Fibroblast of peridontal ligament (primary cell): ENCODE measurements around the gene PCED1B.
A peak's percentile ranks its signal among the peaks of the same experiment; 100 is the strongest.
"Not testable (repeated sequence)": the region's sequence is repeated elsewhere in the genome, so short reads cannot be mapped to it uniquely, and the experiment has no call there.

ENCODE experiments used
- DNase-seq: peaks from one replicate; pipeline ENCODE4 v3.0.0-alpha.2; 2010; ENCODE audit errors: extremely low read depth

Gene PCED1B

DNA sequence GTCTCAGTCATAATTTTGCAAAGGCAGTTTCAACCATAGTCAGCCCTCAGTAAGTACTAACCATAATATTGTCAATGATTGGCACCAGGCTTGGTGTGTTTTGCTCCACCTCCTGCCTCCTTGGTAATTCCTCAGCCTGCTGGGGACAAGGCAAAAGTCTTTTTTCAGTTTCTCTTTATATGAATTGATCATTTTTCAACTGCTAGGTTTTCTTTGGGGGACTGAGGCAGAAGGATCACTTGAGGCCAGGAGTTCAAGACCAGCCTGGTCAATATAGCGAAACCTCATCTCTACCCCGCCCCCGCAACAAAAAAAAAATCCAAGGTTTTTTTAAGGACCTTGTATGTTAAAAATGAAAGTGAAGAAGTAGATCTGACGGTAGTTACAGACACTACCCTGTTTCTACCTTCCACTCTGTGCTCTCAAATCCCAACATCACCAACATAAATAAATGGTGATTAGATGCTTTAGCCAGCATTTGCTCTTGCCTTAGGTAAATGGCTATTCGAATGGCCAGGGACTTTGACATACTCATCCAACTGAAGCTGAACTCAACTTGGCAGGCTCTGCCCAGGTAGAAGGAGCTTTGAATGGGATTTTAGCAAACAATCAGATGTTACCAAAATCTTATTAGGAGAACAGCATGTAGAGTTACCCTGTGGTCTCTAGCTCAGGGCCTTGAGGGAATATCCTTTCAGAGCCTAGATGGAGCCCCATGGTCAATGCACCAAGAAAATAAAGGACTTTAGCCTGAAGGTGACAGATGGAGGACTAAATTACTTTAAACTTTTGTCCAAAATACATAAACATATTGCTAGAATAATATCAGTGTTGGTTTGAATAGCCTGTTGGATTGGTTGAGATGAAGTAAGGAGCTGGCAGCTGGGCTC, 127.3 kb downstream of the PCED1B start:
- DNase-seq, result no peak

DNA sequence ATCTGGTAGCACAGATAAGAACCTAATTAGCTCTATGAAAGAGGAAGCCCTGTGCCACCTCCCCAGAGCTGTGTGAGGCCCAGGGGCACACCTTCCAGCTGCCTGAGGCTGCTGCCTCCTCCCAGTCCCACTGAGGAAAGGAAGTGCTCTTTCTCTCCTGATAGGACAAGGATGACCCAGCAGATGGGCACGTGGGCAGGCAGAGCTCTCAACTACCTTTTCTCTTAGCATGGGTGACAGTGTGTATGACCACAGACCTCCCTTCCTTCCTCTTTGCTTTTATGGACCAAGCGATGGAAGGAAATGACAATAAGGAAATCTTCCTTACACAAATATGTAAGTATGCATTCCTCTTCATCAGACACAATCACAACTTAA, 127.9 kb downstream of the PCED1B start:
- no peak for DNase-seq

DNA sequence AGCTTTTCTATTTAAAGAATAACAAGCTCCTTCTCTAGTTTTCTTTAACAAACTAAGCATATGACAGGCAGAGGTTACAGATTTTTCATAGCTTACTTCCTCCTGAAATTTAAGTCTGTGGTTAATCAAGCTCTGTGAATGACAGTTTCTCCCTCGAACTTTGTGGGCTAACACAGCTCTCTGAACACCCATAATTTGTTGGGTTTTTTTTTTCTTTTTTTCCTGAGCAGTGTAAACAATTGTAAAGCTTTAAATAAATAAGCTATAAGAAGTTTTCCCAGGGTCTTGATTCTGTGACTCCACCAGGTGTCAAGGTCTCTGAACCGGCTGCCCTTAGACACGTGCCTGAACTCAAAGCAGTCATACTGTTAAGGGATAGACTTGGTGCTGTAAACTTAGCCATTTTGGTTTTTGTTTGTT, 128.4 kb downstream of the PCED1B start:
- no peak for DNase-seq

DNA sequence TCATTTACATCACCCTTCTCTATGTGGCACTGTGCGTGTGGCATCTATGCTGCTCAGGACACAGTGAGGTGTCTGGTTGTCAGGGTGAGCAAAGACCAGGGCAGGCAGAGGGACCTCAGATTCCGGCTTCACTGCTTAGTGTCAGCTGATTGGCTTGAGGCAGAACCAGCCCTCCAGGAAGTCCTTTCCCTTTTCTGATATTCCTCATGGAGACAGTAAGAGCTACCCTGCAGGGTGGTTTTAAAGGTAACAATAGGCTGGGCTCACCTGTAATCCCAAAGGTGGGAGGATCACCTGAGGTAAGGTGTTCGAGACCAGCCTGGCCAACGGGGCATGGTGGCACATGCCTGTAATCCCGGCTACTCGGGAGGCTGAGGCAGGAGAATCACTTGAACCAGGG, 129.6 kb downstream of the PCED1B start:
- DNase-seq, result no peak

DNA sequence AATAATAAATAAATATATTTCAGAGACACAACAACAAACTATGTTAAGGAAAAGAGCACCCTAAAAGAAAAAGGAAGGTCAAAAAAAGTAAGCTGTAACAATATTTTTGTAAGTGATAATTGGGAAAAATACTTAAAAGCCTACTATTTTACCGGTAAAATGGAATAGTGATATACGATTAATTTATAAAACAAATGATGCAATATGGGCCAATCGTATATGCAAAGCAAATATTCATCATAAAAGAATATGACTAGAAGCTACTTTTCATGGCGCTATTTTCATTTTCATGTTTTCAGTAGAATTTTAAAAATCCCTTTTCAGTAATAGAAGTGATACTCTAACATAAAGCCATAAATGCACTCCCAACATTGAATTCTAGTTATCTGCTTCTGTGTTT, 131.4 kb downstream of the PCED1B start:
- no peak for DNase-seq

DNA sequence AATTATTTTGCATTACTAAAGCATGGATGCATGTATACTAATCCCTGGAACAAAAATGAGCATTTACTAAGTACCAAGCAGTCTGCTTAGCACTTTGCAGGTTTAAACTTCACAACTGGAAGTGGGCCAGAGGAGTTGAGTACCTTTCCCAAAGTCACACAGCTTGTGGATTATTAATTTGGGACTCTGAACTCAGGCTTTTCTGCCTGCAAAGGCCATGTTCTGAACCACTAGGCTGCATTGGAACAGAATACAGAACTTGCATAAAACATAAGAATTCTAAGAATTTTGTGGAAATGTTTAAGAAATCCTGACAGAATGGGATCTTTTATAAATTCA, 133.2 kb downstream of the PCED1B start:
- no peak for DNase-seq

DNA sequence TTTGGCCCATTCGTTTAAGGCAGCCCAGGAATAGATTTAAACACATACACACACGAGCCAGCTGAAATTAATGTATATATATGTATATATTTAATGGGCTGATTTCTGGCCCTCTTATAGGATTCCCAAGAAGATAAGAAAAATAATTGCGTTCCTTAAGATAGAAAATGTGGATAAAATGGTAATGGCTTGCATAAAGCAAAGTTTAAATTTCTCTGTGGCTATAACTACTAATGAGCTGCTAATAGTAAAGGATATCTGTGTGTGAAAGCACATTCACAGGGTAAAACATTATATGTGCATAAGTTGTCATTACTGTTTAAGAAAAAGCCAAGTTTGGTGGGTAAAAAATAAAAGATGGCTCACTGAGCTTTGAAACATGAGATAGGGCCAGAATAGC, 134.0 kb downstream of the PCED1B start:
- DNase-seq, result no peak

DNA sequence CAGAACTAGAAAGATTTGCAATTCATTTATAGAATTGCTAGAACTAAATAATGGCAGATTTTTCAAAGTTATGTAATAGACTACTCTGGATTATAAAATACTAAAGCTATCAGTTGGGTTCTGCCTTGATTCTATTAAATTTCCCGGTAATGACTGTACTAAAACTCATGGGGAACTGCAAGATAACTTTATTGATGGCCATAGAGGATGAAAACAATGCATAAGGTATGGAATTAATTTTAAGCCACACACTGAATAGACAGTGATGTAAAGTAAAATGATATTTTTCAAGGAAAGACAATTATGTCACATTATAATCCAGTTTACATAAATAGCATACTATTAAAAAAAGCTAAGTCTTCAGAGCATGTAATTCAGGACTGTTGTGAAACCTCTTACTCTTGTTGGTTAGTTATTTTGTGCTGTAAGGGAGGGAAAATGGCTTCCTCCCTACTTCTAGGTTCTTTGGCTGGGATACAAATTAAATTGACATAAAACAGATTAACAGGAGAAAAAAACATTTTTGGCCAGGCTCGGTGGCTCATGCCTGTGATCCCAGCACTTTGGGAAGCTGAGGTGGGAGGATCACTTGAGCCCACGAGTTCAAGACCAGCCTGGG, 134.7 kb downstream of the PCED1B start:
- no peak for DNase-seq

DNA sequence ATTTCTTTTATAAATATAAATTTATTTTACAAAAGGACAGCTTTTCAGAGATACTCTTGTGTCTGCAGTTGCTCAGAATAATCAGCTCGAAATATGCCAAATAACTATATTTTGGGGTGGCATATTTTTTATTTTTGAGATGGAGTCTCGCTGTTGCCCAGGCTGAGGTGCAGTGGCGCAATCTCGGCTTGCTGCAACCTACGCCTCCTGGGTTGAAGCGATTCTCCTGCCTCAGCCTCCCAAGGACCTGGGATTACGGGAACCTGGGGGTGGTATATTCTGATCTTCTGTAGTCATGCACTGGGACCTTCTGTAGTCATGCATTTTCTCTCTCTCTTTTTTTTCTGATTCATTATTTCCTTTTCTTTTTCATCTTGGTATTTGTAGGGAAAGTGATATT, 135.3 kb downstream of the PCED1B start:
- no peak for DNase-seq

DNA sequence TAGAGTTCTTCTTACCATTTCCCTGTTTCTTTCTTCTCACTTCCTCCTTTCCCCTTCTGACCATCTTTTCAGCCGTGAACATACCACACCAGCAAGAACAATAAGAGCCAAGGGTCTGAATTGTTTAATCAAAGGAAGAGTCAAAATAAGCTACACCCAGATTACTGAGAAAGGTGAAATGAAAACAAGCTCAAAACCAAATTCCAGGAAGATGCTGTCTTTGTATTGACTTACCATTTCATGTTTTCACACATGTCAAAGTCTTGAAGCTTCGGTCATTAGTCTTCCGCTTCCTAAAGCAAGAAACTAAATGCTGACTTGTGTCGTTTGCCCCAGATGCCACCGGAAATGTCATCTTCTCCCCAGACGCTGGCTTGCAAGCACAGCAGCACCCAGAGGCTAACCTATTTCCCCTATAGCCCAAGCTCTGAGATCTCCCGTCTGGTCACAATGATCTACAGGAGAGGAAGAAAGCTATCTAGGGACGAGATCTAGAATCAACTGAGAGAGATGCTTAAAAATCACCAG, 136.8 kb downstream of the PCED1B start:
- DNase-seq, result no peak

DNA sequence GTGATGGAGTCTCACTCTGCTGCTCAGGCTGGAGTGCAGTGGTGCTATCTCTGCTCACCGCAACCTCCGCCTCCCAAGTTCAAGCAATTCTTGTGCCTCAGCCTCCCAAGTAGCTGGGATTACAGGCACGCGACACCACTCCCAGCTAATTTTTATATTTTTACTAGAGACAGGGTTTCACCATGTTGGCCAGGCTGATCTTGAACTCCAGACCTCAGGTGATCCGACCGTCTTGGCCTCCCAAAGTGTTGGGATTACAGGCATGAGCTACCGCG, 138.1 kb downstream of the PCED1B start:
- not testable (repeated sequence) for DNase-seq

DNA sequence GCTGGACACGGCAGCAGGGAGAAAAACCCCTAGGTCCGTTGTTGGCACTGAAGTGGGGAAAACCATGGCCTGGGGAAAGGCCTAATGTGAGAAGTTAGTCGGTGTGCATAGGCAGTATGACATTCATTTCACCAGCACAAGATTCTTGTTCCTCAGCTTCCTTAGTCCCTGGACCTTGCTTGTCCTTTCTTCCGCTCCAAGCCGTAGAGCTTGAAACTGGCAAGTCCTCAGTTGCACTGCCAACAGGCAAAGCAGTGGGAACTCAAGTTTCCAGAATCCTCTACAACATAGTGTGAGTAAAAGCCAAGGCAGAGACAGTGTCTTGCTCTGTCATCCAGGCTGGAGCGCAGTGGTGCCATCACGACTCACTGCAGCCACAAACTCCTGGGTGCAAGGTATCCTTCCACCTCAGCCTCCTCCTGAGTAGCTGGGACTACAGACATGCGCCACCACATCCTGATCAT, 138.8 kb downstream of the PCED1B start:
- DNase-seq, result no peak

DNA sequence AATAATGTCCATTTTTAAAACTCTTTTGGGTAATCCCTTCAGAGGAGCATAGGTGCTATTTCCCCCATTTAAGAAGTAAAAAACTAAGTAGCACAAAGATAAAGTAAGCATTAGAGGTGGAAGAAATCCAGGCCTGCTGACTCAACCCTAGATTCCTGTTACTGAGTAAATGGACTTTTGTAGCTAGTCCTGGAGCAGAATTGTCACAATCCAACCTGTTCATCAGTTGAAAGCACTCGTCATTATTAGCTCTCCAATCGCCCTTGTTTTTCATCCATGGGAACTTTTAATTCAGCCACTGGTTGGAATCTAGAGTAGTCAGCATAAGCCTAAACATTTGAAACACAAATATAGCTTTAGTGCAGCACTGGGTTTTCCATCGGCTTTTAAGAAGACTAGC, 139.8 kb downstream of the PCED1B start:
- peak; percentile 45 for DNase-seq

DNA sequence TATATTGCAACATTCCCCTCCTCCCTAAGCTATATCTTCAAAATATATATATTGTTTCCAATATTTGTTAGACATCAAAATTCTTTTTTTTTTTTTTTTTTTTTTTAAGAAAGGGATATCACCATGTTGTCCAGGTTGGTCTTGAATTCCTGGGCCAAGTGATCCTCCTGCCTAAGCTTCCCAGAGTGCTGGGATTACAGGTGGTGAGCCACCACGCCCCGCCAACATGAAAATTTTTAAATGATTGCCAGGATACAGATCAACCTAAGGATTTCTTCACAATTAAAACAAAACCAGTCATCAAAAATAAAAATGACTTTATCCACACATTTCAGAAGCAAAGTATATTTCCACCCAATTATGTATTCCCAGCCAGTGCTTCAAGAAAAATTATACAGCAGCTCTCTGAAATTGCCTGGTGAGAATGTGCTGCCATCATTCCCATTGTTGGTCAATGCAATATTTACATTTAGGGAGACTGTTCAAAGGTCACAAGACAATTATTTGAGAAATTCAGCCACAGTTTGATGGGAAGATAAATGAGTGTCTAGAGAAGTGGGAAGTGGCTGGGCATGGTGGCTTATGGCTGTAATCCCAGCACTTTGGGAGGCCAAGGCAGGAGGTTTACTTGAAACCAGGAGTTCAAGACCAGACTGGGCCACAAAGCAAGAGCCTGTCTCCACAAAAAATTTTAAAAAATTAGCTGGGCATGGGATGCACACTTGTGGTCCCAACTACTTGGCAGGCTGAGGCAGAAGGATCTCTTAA, 142.0 kb downstream of the PCED1B start:
- no peak for DNase-seq

DNA sequence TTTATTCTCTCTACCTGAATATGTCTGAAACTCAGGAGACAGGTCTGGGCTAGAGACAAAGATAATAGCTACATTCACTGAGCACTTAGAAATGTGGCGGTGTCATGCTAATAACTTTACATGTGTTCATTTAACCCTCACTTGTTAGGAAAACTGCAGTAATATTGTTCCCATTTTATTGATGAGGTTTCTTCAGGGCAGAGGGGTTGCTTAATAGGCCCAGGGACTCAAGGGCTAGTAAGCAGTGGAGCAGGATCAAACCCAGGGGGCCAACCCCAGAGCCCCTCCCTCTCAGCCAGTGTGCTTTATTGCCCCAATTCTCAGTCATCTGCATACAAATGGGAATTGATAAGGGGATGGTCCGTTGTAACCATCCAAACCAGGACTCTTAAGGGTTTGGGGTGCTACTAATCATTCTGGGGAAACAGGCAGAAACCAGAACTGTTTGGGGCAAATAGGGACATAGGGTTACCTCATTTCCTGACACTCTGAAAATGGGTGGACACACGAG, 143.2 kb downstream of the PCED1B start:
- DNase-seq, result no peak

DNA sequence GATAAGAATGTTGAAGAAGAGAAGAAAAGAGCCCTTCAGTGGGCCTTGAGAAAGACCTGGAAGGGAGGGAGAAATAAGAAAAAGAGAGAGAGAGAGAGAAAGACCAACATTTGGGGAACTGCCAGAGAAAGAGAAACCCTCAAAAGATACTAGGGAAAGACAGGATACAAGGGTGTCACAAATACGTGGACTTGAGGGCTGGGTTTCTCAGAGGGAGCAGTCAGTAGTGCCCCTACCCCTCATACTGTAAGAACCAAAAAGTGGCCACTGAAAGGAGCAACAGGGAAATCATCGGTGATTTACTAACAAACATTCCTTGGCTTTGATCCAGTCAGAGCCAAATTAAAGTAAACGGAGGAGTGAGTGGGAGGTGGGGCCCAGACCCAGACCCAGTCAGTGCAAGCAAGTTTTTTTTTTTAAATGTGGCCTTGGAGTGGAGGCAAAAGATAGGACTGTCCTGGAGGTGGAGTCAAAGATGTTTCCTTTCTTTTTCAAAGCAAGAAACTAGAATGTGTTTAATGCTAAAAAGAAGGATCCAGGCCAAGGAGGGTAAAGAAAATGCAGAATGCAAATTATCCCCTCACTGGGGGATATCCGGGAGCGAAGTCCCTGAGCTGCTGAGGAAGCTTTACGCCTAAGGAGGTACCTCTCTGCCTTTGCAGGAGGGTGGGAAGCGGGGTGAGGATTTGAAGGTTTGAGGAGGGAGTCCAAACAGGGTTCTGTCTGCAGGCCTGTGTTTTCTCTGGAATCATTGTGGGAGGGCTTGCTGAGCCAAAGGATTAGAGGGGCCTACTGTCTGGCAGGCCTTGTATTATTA, 143.8 kb downstream of the PCED1B start:
- no peak for DNase-seq

DNA sequence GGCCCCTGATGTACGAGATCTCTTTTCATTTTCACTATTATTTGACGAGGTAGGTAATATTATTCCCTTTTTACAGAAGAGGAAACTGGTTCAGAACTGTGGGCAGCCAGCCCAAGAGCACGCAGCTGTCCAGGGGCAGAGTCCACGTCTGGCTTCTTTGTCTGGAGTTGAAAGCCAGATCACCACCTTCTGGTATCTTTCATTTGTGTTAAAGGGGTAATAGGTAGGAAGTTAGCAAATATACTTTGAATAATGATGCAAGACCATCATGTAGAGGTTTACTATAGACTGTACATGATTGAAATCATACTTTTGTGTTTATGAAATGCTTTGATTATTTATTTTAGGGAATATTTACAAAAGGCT, 144.4 kb downstream of the PCED1B start:
- no peak for DNase-seq

DNA sequence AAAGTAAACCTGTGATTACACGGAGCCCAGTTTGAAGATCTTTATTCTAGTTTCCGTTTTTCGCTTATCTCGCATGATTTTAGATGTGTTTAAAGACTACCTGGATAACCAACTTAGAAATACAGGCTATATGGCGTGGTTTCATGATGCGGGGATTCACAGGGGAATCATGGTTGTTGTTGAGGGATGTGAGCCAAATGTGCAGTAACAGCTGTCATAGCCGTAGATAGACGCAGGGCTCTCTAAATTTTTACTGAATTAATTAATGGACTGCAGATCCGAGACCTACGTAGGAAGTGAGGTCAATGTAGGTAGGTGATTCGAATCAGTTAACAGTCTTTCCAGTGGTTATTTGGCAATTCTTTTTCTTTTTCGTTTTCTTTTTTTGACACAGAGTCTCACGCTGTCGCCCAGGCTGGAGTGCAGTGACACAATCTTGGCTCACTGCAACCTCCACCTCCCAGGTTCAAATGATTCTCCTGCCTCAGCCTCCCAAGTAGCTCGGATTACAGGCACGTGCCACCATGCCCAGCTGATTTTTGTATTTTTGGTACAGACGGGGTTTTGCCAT, 145.2 kb downstream of the PCED1B start:
- no peak for DNase-seq

DNA sequence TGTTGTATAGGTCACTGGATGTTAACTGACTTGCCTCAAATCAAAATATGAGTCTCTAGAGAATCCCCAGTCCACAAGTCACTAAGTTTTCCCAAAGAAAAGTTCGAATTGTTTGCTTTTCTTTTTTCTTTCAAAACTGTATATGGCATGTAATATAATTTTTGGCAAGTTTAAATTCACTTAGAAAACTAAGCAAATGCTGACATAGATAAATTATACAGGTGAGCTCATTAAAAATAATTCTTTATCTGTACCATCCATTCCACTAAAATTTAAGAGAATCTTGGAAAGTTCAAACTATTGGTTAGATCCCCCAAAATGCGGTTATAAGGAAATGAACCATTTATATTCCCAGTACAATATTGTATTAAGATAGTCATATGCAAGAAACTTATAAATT, 145.9 kb downstream of the PCED1B start:
- DNase-seq, result no peak

DNA sequence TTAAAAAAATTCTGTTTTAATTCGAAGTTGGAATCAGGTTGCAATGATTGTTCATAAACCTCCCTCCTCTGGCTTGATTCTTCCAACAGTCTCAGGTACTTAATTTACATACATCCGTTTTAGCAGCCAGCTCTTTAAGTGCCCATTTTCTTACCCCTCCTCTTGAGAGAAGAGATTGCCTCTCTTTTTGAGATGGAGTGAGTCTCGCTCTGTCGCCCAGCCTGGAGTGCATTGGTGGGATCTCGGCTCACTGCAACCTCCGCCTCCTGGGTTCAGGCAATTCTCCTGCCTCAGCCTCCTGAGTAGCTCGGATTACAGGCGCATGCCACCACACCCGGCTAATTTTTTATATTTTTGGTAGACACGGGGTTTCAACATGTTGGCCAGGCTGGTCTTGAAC, 146.8 kb downstream of the PCED1B start:
- no peak for DNase-seq

DNA sequence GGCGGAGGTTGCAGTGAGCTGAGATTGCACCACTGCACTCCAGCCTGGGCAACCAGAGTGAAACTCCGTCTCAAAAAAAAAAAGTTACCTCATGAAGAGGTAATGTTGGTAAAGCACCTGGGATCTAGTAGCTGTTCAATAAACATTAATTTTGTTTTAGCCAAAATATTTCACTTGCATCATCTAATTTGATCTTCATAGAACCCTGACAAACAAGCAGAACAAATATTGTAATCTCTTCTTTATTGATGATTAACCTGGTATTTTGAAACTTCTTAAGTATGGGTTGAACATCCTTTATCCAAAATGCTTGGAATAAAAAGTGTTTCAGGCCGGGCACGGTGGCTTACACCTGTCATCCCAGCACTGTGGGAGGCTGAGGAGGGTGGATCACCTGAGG, 149.4 kb downstream of the PCED1B start:
- no peak for DNase-seq
